H1 (cell line): ENCODE data around the gene RBCK1. TPM values are rescaled to one million over a fixed set of nuclear protein-coding genes. Genes with fewer than 3 reads are reported as not detected.

Source experiments
- CTCF ChIA-PET: fragments of 300-600 bp; sonication (Branson Sonifier 250); formaldehyde crosslinking; loops from one replicate; lab custom pipeline; 2021; ENCODE audit not compliant: partially characterized antibody; lab: Charles Lee
- POLR2A ChIA-PET: fragments of 300-600 bp; sonication (Branson Sonifier 250); formaldehyde crosslinking; loops from one replicate; lab custom pipeline; 2021; ENCODE audit warnings: inconsistent platforms; ENCODE audit not compliant: partially characterized antibody; lab: Charles Lee
- DNase-seq, 2 experiments: peaks; one replicate each; pipeline versions ENCODE4 v3.0.0 to v3.0.0-alpha.2; 2010 to 2022; ENCODE audit warnings: low spot score in 2 of 2, low read depth in 1 of 2, mixed read lengths in 1 of 2
- FAIRE-seq: peaks from 2 replicates; lab custom pipeline; 2011; peaks lifted over from hg19 to GRCh38; lab: Jason Lieb, UNC
- H2AFZ ChIP-seq: 2 replicates; pipeline ENCODE4 v1.8.1; 2012; ENCODE audit warnings: low read length, inconsistent platforms
- H2AK5ac ChIP-seq: 2 replicates; pipeline ENCODE4 v1.6.1; 2013; ENCODE audit warnings: low read depth, low read length
- H2BK120ac ChIP-seq: replicated peaks from 2 replicates; pipeline ENCODE3; 2013; ENCODE audit warnings: low read depth, low read length, inconsistent platforms
- H2BK12ac ChIP-seq: 2 replicates; pipeline ENCODE4 v1.6.1; 2013; ENCODE audit warnings: low read depth, low read length
- H2BK15ac ChIP-seq: 2 replicates; pipeline ENCODE4 v1.6.1; 2013; ENCODE audit warnings: low read length
- H2BK20ac ChIP-seq: 2 replicates; pipeline ENCODE4 v1.6.1; 2013; ENCODE audit warnings: low read length
- H2BK5ac ChIP-seq: 2 replicates; pipeline ENCODE4 v1.6.1; 2013; ENCODE audit warnings: low read depth, low read length
- H3K14ac ChIP-seq: 2 replicates; pipeline ENCODE4 v1.6.1; 2013; ENCODE audit warnings: inconsistent platforms; ENCODE audit not compliant: insufficient read length
- H3K18ac ChIP-seq: 2 replicates; pipeline ENCODE4 v1.6.1; 2013; ENCODE audit warnings: low read length; ENCODE audit errors: extremely low read depth
- H3K23ac ChIP-seq: 2 replicates; pipeline ENCODE4 v1.6.1; 2013; ENCODE audit warnings: inconsistent platforms; ENCODE audit not compliant: insufficient read length
- H3K23me2 ChIP-seq: 2 replicates; pipeline ENCODE4 v1.6.1; 2013; ENCODE audit warnings: low read depth, low read length
- H3K27ac ChIP-seq: 2 replicates; pipeline ENCODE4 v1.6.1; 2011; ENCODE audit warnings: low read depth, low read length, inconsistent platforms
- H3K27me3 ChIP-seq, 4 experiments: replicated peaks in 1 of 4; 1 replicate in 1 of 4; 2 replicates in 3 of 4; pipeline versions ENCODE4 v1.6.1 to v1.8.1; 2011 to 2013; ENCODE audit warnings: low read length in 3 of 4, mild to moderate bottlenecking in 3 of 4, inconsistent platforms in 2 of 4, mixed read lengths in 2 of 4, moderate library complexity in 1 of 4; ENCODE audit not compliant: control insufficient read depth in 3 of 4, insufficient read depth in 3 of 4; ENCODE audit errors: extremely low read depth in 1 of 4
- H3K36me3 ChIP-seq, 4 experiments: 2 replicates each; pipeline versions ENCODE4 v1.6.1 to v1.8.1; 2011 to 2013; ENCODE audit warnings: mild to moderate bottlenecking in 4 of 4, low read length in 3 of 4, moderate library complexity in 2 of 4, control low read depth in 1 of 4, inconsistent platforms in 1 of 4; ENCODE audit not compliant: insufficient read depth in 4 of 4, control insufficient read depth in 2 of 4
- H3K4ac ChIP-seq: replicated peaks from 2 replicates; pipeline ENCODE3; 2013; ENCODE audit warnings: low read length, low read depth, mixed read lengths, inconsistent platforms; ENCODE audit not compliant: insufficient read length
- H3K4me1 ChIP-seq, 4 experiments: replicated peaks in 1 of 4; 1 replicate in 1 of 4; 2 replicates in 3 of 4; pipeline versions ENCODE4 v1.6.1 to v1.8.1; 2011 to 2013; ENCODE audit warnings: low read length in 3 of 4, inconsistent platforms in 2 of 4, mixed read lengths in 1 of 4; ENCODE audit not compliant: insufficient read depth in 4 of 4, control insufficient read depth in 3 of 4
- H3K4me2 ChIP-seq, 2 experiments: 2 replicates each; pipeline versions ENCODE4 v1.6.1 to v1.8.1; 2011 to 2013; ENCODE audit warnings: low read depth in 2 of 2, low read length in 2 of 2, control low read depth in 1 of 2, inconsistent platforms in 1 of 2, mild to moderate bottlenecking in 1 of 2; ENCODE audit not compliant: insufficient read depth in 1 of 2
- H3K4me3 ChIP-seq, 4 experiments: fragments of 200-600, 300-600 bp in 1 of 4; sonication (generic), shearing (Covaris generic), sonication (Bioruptor Twin) in 1 of 4; 2 replicates each; pipeline versions ENCODE4 v1.5.1 to v1.8.1; 2011 to 2016; ENCODE audit warnings: low read length in 4 of 4, low read depth in 3 of 4, control low read depth in 2 of 4, inconsistent platforms in 2 of 4, mild to moderate bottlenecking in 2 of 4, mixed read lengths in 1 of 4, moderate library complexity in 1 of 4; ENCODE audit not compliant: insufficient read depth in 2 of 4; ENCODE audit errors: extremely low read depth in 1 of 4
- H3K56ac ChIP-seq: replicated peaks from 2 replicates; pipeline ENCODE3; 2013; ENCODE audit warnings: low read depth, mild to moderate bottlenecking, mixed read lengths, low read length, inconsistent platforms; ENCODE audit not compliant: insufficient read length
- H3K79me1 ChIP-seq: 2 replicates; pipeline ENCODE4 v1.6.1; 2013; ENCODE audit warnings: low read depth, low read length, control low read depth
- H3K79me2 ChIP-seq, 2 experiments: 2 replicates each; pipeline versions ENCODE4 v1.6.1 to v1.8.1; 2012 to 2013; ENCODE audit warnings: low read length in 2 of 2, mild to moderate bottlenecking in 2 of 2, inconsistent platforms in 1 of 2; ENCODE audit not compliant: insufficient read depth in 2 of 2, control insufficient read depth in 1 of 2
- H3K9ac ChIP-seq, 4 experiments: replicated peaks in 1 of 4; 1 replicate in 1 of 4; 2 replicates in 3 of 4; pipeline versions ENCODE4 v1.6.1 to v1.8.1; 2011 to 2013; ENCODE audit warnings: low read depth in 3 of 4, low read length in 3 of 4, control low read depth in 2 of 4, mild to moderate bottlenecking in 2 of 4, moderate library complexity in 2 of 4, inconsistent platforms in 1 of 4; ENCODE audit errors: extremely low read depth in 1 of 4
- H3K9me3 ChIP-seq, 2 experiments: 2 replicates each; pipeline versions ENCODE4 v1.6.1 to v1.8.1; 2012 to 2013; ENCODE audit warnings: mild to moderate bottlenecking in 2 of 2, moderate library complexity in 2 of 2, control low read depth in 1 of 2, inconsistent platforms in 1 of 2, low read depth in 1 of 2, low read length in 1 of 2, mixed read lengths in 1 of 2; ENCODE audit not compliant: insufficient read depth in 2 of 2
- H4K20me1 ChIP-seq, 2 experiments: replicated peaks in 1 of 2; 2 replicates each; pipeline versions ENCODE3 to v1.8.1; 2011 to 2013; ENCODE audit warnings: inconsistent platforms in 2 of 2, low read length in 2 of 2, mild to moderate bottlenecking in 1 of 2; ENCODE audit not compliant: insufficient read depth in 2 of 2, control insufficient read depth in 1 of 2
- H4K5ac ChIP-seq: 2 replicates; pipeline ENCODE4 v1.6.1; 2013; ENCODE audit warnings: low read length, low read depth, mixed read lengths, inconsistent platforms; ENCODE audit not compliant: insufficient read length
- H4K8ac ChIP-seq: 2 replicates; pipeline ENCODE4 v1.8.0; 2013; ENCODE audit warnings: mild to moderate bottlenecking, moderate library complexity, low read length, inconsistent platforms; ENCODE audit not compliant: insufficient read depth; ENCODE audit errors: extremely low read depth
- H4K91ac ChIP-seq: replicated peaks from 2 replicates; pipeline ENCODE3; 2013; ENCODE audit warnings: low read length, mixed read lengths, inconsistent platforms; ENCODE audit not compliant: insufficient read length
- BACH1 ChIP-seq: IDR thresholded peaks from 2 replicates; pipeline ENCODE4 v1.6.1; 2012; ENCODE audit warnings: low read length, improper control_type of control experiment
- WGBS, 2 experiments: shearing (Covaris generic) in 1 of 2; methylation state at CpG; one replicate each; pipeline versions ENCODE4 v1.1.6 to v1.1.7; 2013 to 2015; ENCODE audit warnings: low lambda C conversion rate in 2 of 2, mixed read lengths in 2 of 2, inconsistent platforms in 1 of 2, low coverage in 1 of 2, missing lambda C conversion rate in 1 of 2; ENCODE audit not compliant: insufficient replicate concordance in 2 of 2, insufficient coverage in 1 of 2, insufficient read length in 1 of 2; ENCODE audit errors: extremely low coverage in 1 of 2, missing lambda C conversion rate in 1 of 2; 5-methylcytosine and 5-hydroxymethylcytosine counted together
- polyA plus RNA-seq, 7 experiments: library from polyadenylated mRNA; depleted of rRNA in 3 of 7; stranded (reverse) in 5 of 7; unstranded in 2 of 7; fragments of >200 nt in 5 of 7; fragments of 200-250 nt in 2 of 7; gene quantifications; 1 replicate in 5 of 7; 2 replicates in 1 of 7; 4 replicates in 1 of 7; pipeline versions ENCODE4 v1.2.1 to v1.2.3, GENCODE V29; 2011 to 2013; ENCODE audit warnings: missing spikeins in 2 of 7, mixed read lengths in 2 of 7
- total RNA-seq: library from RNA; stranded (reverse); fragmentation: NEBNext Ultra II Directional; extraction: Animal tissue kit (Norgen Biotek cat#: 25700); gene quantifications from 2 replicates; pipeline ENCODE4 v1.2.1, GENCODE V29; 2021
- TF ChIP-seq, protein P1 (sequence below): IDR thresholded peaks from 2 replicates; pipeline ENCODE4 v1.6.1; 2012; ENCODE audit warnings: low read length, inconsistent platforms

The RBCK1 gene
- total and polyA plus RNA-seq, 2 of the 8 experiments (the other 6 are each of a cell fraction or from before 2014, with no cell fraction given) = 43.1 to 54.7 TPM

DNA sequence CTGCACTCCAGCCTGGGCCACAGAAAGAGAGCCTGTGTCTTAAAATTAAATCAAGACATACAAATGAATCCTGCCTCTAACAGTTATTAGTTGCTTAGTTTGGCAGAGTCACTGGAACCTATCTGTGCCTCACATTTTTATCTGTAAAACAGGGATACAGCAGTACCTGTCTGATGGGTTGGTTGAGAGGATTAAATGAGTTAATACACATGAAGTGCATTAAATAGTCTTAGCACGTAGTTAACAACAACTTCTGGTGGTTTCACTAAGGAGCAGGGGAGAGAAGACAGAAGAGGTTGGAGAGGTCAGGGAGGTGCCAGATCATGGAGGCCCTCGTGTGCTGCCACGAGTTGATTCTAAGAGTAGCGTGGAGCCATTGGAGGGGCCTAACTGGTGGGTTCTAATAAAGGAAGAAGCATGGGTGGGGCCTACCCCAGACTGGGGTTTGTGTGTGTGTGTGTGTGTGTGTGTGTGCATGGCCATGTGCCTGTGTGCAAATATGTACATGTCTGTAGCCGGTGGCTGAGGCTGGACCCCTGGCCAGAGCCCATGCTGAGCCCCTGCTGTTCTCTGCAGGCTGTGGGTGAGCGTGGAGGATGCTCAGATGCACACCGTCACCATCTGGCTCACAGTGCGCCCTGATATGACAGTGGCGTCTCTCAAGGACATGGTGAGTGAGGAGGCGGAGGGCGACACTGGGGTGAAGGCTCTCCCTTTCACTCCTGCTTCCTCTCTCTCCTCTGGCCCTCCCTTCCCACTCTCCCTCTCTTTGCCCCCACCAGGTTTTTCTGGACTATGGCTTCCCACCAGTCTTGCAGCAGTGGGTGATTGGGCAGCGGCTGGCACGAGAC is 9.1 kb downstream of the RBCK1 start:
- CTCF ChIA-PET = interaction anchor here (1.0 to 1.2 kb wide), 2 partner anchors 14 to 63 kb away, joined by 3 read pairs; no protein-coding TSS in a partner anchor

More for the DNA sequence above, 9.1 kb downstream of the RBCK1 start:
- no peak overlapping the region for H3K4ac ChIP-seq
- no peak overlapping the region for H3K9ac ChIP-seq
- peaks cover 0 to 13% of the 10 kb centered on the region in 2 experiments for H4K20me1 ChIP-seq
- H2AFZ ChIP-seq = no peak overlapping the region
- no peaks in the 10 kb centered on the region; the same call in 1 of the 2 replicates for H3K79me1 ChIP-seq
- H3K79me2 ChIP-seq = peaks cover 0 to 8% of the 10 kb centered on the region in 2 experiments; a peak in 1 of 4 replicates
- H3K27ac ChIP-seq = no peak overlapping the region
- H4K91ac ChIP-seq = no peak overlapping the region
- DNase-seq = no peak
- H4K5ac ChIP-seq = no peak overlapping the region
- TF ChIP-seq, protein P1, sequence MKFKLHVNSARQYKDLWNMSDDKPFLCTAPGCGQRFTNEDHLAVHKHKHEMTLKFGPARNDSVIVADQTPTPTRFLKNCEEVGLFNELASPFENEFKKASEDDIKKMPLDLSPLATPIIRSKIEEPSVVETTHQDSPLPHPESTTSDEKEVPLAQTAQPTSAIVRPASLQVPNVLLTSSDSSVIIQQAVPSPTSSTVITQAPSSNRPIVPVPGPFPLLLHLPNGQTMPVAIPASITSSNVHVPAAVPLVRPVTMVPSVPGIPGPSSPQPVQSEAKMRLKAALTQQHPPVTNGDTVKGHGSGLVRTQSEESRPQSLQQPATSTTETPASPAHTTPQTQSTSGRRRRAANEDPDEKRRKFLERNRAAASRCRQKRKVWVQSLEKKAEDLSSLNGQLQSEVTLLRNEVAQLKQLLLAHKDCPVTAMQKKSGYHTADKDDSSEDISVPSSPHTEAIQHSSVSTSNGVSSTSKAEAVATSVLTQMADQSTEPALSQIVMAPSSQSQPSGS = no peak
- TF ChIP-seq BACH1 = no peak
- TF ChIP-seq, all 59 proteins: peak for 0
- Histone ChIP-seq H2BK5ac (no peak overlapping the region), H3K14ac (no peak overlapping the region), H3K4me3 (no peak overlapping the region), H3K23me2 (no peaks in the 10 kb centered on the region), H3K23ac (no peak overlapping the region), H2BK20ac (no peak overlapping the region), H3K9me3 (peaks cover 0 to 8% of the 10 kb centered on the region in 2 experiments; a peak in 1 of 4 replicates), H3K27me3 (no peaks in the 10 kb centered on the region), H2BK12ac (no peak overlapping the region), H3K36me3 (peaks cover 3 to 31% (median 13%) of the 10 kb centered on the region in 4 experiments; a peak in 7 of 8 replicates), H2AK5ac (no peak overlapping the region), H3K4me2 (no peak overlapping the region), H4K8ac (no peak overlapping the region), H2BK15ac (no peak overlapping the region), H3K56ac (no peak overlapping the region), H3K18ac (no peak overlapping the region), H2BK120ac (no peak overlapping the region), H3K4me1 (no peaks in the 10 kb centered on the region; a peak in 3 of 7 replicates)
- WGBS, 2 experiments = 85% methylated on average over 12 of the region's 13 CpGs; no CpG with 5 or more reads in 1 of the 2 experiments
- POLR2A ChIA-PET = no interaction called here
- no peak for FAIRE-seq
